Neural cell (in vitro differentiated cells): ENCODE measurements around the gene THAP7.

Experiments
- EZH2 ChIP-seq: fragments of 200-600, 300-800 bp; shearing (Covaris generic), sonication (generic); IDR thresholded peaks from 2 replicates; pipeline ENCODE4 v1.6.1; 2014; ENCODE audit warnings: antibody characterized with exemption, low read length, borderline replicate concordance, mild to moderate bottlenecking; ENCODE audit not compliant: insufficient read depth, poor library complexity, severe bottlenecking
- MXI1 ChIP-seq: fragments of 450-650 bp; conservative IDR thresholded peaks from 2 replicates; pipeline ENCODE4 v1.6.1; 2014; ENCODE audit warnings: antibody characterized with exemption, mild to moderate bottlenecking; ENCODE audit not compliant: poor library complexity, severe bottlenecking
- POLR2AphosphoS5 ChIP-seq: IDR thresholded peaks from 2 replicates; pipeline ENCODE4 v1.6.1; 2012
- RAD21 ChIP-seq: fragments of 450-650 bp; conservative IDR thresholded peaks from 2 replicates; pipeline ENCODE4 v1.6.1; 2014; ENCODE audit warnings: antibody characterized with exemption, mild to moderate bottlenecking, moderate library complexity
- SMC3 ChIP-seq: fragments of 450-650 bp; conservative IDR thresholded peaks from 2 replicates; pipeline ENCODE4 v1.6.1; 2014; ENCODE audit warnings: antibody characterized with exemption, mild to moderate bottlenecking, moderate library complexity; ENCODE audit not compliant: poor library complexity
- TAF1 ChIP-seq: IDR thresholded peaks from 2 replicates; pipeline ENCODE4 v1.6.1; 2012; ENCODE audit warnings: low read depth
- TF ChIP-seq, protein P1 (sequence below): fragments of 450-650 bp; IDR thresholded peaks from 2 replicates; pipeline ENCODE4 v1.5.1; 2014; ENCODE audit warnings: antibody characterized with exemption, mild to moderate bottlenecking, moderate library complexity; ENCODE audit not compliant: poor library complexity, severe bottlenecking
- TF ChIP-seq, protein P2 (sequence below): IDR thresholded peaks from 2 replicates; pipeline ENCODE4 v1.6.1; 2012; ENCODE audit warnings: borderline replicate concordance

DNA sequence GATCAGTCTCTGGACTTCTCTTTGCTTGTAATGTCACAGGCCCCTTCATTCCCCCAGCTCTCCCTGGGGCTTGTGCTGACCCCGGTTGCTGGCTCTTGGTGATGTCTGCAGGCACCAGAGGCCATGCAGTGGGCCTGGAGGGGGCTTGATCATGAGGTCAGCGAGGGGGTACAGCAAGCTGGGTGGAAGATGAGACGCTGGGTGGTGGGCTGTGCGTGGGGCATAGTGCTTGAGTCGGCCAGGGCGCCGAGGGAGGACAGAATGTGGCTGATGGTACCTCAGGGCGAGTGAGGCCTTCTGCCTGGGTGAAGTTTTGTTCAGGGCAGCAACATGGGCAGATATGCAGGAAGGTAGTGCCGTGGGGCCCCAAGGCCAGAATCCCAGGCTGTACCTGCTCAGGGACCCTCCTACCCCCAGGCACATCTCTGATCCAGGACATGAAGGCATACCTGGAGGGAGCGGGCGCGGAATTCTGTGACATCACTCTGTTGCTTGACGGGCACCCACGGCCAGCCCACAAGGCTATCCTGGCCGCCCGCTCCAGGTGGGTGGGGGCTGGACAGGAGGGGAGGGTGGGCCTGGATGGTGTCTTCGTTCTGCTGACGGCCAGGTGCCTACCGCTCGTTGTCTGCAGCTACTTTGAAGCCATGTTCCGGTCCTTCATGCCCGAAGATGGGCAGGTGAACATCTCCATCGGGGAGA is 6.4 kb downstream of the THAP7 start:
- TF ChIP-seq, protein P1, sequence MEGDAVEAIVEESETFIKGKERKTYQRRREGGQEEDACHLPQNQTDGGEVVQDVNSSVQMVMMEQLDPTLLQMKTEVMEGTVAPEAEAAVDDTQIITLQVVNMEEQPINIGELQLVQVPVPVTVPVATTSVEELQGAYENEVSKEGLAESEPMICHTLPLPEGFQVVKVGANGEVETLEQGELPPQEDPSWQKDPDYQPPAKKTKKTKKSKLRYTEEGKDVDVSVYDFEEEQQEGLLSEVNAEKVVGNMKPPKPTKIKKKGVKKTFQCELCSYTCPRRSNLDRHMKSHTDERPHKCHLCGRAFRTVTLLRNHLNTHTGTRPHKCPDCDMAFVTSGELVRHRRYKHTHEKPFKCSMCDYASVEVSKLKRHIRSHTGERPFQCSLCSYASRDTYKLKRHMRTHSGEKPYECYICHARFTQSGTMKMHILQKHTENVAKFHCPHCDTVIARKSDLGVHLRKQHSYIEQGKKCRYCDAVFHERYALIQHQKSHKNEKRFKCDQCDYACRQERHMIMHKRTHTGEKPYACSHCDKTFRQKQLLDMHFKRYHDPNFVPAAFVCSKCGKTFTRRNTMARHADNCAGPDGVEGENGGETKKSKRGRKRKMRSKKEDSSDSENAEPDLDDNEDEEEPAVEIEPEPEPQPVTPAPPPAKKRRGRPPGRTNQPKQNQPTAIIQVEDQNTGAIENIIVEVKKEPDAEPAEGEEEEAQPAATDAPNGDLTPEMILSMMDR, result no peak
- no peak for TF ChIP-seq POLR2AphosphoS5
- no peak for TF ChIP-seq EZH2
- TF ChIP-seq MXI1, result no peak
- no peak for TF ChIP-seq SMC3
- TF ChIP-seq RAD21, result no peak
- TF ChIP-seq TAF1, result no peak
- TF ChIP-seq, protein P2, sequence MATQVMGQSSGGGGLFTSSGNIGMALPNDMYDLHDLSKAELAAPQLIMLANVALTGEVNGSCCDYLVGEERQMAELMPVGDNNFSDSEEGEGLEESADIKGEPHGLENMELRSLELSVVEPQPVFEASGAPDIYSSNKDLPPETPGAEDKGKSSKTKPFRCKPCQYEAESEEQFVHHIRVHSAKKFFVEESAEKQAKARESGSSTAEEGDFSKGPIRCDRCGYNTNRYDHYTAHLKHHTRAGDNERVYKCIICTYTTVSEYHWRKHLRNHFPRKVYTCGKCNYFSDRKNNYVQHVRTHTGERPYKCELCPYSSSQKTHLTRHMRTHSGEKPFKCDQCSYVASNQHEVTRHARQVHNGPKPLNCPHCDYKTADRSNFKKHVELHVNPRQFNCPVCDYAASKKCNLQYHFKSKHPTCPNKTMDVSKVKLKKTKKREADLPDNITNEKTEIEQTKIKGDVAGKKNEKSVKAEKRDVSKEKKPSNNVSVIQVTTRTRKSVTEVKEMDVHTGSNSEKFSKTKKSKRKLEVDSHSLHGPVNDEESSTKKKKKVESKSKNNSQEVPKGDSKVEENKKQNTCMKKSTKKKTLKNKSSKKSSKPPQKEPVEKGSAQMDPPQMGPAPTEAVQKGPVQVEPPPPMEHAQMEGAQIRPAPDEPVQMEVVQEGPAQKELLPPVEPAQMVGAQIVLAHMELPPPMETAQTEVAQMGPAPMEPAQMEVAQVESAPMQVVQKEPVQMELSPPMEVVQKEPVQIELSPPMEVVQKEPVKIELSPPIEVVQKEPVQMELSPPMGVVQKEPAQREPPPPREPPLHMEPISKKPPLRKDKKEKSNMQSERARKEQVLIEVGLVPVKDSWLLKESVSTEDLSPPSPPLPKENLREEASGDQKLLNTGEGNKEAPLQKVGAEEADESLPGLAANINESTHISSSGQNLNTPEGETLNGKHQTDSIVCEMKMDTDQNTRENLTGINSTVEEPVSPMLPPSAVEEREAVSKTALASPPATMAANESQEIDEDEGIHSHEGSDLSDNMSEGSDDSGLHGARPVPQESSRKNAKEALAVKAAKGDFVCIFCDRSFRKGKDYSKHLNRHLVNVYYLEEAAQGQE, result no peak
